GM13977 (cell line): ENCODE data around the gene RINL.

Experiments used
- DNase-seq: peaks from one replicate; pipeline ENCODE4 v3.0.0; 2012; ENCODE audit warnings: low spot score
- in situ Hi-C: fragments of 300-500 bp; cut with MboI; formaldehyde crosslinking; loops from one replicate; pipeline ENCODE4 v1.12.0; 2022; ENCODE audit warnings: low sequenced_read_pairs, low pct_unique_long_range_greater_than_20kb, mixed read lengths, inconsistent platforms; ENCODE audit not compliant: unreplicated experiment
- TF ChIP-seq, protein P1 (sequence below): IDR thresholded peaks from 2 replicates; pipeline ENCODE4 v1.5.1; 2012; ENCODE audit warnings: mild to moderate bottlenecking, control low read depth; ENCODE audit not compliant: insufficient read depth; ENCODE audit errors: extremely low read depth, missing control alignments

RINL gene

DNA sequence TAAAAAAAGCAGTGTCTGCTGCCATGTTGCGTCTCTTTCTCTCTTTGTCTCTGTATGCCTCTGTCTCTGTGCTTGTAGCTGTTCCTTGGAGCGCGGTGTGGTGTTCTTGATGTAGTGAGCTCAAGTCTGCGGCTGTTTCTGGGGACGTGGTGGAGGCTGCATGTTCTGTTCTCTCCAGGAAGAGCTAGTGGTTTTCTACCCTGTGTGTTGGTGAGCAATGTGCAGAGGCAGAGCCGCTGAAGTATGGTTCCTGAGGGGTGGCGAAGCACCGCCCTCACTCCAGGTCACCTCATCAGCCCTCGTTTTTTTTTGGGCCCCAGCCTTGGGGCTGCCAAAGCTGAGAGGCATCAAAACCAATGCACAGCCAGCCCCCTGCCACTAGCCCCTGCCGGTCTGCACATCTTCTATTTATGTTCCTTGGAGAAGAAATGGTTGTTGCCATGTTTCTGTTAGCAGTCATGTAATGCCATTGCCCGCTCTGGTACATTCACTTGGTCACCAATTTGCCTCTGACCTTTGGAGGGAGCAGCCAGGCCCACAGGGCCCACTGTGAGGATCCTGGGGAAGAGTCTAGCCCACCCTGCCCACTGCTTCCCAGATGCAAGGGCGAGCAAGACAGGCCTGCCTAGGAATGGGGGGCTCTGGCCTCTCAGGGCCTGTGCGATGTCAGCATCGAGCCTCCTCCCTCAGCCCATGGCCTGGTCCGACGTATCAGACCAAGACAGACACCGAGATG lies 35.5 kb downstream of the RINL start:
- DNase-seq: no peak
- TF ChIP-seq, protein P1, sequence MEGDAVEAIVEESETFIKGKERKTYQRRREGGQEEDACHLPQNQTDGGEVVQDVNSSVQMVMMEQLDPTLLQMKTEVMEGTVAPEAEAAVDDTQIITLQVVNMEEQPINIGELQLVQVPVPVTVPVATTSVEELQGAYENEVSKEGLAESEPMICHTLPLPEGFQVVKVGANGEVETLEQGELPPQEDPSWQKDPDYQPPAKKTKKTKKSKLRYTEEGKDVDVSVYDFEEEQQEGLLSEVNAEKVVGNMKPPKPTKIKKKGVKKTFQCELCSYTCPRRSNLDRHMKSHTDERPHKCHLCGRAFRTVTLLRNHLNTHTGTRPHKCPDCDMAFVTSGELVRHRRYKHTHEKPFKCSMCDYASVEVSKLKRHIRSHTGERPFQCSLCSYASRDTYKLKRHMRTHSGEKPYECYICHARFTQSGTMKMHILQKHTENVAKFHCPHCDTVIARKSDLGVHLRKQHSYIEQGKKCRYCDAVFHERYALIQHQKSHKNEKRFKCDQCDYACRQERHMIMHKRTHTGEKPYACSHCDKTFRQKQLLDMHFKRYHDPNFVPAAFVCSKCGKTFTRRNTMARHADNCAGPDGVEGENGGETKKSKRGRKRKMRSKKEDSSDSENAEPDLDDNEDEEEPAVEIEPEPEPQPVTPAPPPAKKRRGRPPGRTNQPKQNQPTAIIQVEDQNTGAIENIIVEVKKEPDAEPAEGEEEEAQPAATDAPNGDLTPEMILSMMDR: no peak
- in situ Hi-C loops: no loop called here

DNA sequence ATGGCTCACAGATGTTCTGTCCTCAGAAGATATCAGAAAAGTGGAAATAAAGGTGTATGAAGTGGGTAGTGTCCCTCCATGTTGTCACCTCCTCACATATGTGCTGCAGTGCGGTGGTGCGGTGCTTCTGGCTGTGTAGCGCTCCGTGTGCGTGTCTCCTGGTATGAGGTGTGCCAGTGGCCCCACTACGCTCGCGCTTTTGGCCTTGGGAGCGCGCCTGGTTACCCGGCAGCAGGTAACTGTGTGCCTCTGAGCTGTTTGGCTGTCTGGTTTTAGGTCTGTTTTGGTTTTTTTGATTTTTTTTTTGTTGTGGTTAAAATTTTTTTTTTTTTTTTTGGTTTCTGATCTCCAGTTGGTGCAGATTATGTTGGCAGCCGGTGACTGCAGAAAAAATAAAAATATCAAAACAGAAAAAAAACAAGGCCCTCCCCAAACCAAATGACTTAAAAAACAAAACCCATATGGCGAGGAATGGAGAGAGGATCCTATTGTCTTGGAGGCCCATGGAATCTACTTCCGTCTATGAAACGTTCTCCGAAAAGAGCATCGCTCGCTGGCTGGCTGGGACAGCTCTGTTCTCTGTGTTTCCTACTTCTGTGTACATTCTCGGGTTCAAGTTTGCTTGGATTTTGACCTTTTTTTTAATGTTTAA lies 36.2 kb downstream of the RINL start:
- DNase-seq: no peak
- in situ Hi-C loops: no loop called here
- TF ChIP-seq, protein P1: no peak

DNA sequence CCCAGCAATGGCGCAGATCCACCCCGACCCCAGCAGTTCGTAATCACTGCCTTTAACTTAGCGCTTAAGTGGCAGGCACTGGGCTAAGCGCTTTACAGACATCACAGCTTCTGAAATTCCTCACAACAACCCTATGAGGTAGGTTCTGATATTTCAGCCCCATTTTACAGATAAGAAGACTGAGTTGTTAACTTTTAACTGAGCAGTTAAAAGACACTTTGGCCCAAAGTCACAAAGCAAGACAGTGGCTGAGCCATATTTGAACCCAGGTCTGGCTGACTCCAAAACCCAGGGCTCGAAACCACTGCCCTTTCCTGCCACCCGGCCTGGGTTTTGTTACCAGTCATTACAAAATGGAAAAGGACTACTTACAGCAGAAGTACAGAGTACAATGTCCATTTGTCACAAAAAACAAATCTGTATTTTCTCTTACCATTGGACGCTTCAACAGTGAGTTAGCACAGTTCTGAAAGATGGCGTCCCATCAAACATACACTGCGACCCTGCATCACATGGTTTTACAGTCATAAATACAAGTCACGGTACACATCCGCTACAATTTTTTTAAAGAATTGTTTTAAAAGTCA lies 36.8 kb downstream of the RINL start:
- TF ChIP-seq, protein P1: no peak
- DNase-seq: no peak
- in situ Hi-C loops: no loop called here

DNA sequence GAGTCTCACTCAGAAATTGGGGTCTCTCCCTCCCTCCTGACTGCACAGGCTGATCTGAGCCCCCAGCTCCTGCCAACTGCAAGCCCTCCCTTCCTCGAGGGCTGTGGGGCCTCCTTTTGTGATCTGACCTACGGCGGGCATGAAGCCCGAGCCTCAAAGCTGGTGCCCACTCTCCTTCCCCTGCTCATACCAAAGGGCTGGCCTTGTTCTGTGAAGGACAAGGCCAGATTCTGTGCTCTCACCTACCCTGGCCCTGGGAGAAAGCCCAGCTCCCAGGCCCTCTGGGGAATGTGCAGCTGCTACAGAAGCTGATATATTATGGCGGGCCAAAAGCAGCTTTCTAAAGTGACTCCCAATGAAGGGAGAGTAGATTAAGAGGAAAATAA lies 37.5 kb downstream of the RINL start:
- in situ Hi-C loops: no loop called here
- no peak for DNase-seq

GRCh38 chr19:38839816-38840582 lies 38.1 kb downstream of the RINL start:
- no peak for DNase-seq
- TF ChIP-seq, protein P1: no peak
- in situ Hi-C loops: no loop called here

More for the DNA sequence above, 37.5 kb downstream of the RINL start:
- TF ChIP-seq, protein P1: no peak

DNA sequence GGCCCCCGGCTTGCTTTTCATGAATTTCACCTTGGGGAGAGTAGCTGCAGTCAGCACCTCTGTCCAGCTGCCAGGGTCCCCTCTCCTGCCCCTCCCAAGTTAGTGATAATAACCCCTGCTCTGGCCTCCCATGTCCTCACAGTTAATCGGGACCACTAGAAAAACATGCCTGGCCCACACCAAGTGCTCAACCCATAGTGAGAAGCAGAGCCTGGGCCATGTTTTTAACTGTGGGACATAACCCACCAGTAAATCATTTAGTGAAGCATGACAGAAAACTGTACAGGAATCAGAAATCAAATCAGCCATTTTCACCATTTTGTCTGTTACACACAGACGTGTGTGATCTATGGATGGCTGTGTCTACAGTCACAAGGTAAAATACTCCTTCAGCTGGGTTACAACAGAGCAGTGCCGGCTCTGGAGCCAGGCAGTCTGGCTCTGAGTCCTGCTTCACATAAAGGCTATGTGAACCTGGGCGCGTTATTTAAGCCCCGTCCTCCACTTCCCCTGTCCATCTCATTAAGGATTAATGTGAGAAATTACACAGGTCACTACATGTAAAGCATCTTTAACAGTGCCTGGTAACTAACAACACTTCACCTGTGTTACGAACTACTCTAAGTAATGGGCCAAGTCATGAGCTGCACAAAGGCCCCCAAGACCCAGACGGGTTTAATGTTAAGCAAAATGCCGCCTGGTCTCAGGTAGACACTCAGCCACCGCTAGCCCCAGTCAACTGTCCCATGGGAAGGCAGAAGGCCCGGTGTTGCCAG lies 38.9 kb downstream of the RINL start:
- in situ Hi-C loops: no loop called here
- DNase-seq: no peak
- TF ChIP-seq, protein P1: no peak
